ENCODE results near the gene IFNA4.
"Not testable (repeated sequence)": the region's sequence is repeated elsewhere in the genome, so short reads cannot be mapped to it uniquely, and the experiment has no call there.

The IFNA4 gene

GRCh38 chr9:21187487-21187886, at the start of gene IFNA4:
Gene IFNA4, minus strand, starts transcription at chr9:21187587. Its CDS starts 56 bp downstream, at chr9:21187531.
- DNase-seq: not testable (repeated sequence)

GRCh38 chr9:21236360-21236714, 49.0 kb upstream of the IFNA4 start:
- DNase-seq: not testable (repeated sequence)

GRCh38 chr9:21235468-21236359, 48.3 kb upstream of the IFNA4 start:
- not testable (repeated sequence) for DNase-seq

GRCh38 chr9:21234153-21234687, 46.8 kb upstream of the IFNA4 start:
- DNase-seq: no peak

- no peak for DNase-seq
Measured at GRCh38 chr9:21233258-21233657, 45.9 kb upstream of the IFNA4 start.

GRCh38 chr9:21228122-21228521, 40.7 kb upstream of the IFNA4 start, which contains the start of gene IFNA17:
Gene IFNA17, minus strand, starts transcription at chr9:21228222. Its CDS starts 49 bp downstream, at chr9:21228173.
- DNase-seq: no peak

- DNase-seq: not testable (repeated sequence)
Measured at GRCh38 chr9:21217211-21217610, 29.8 kb upstream of the IFNA4 start, which contains the start of gene IFNA16. Gene IFNA16, minus strand, starts transcription at chr9:21217311. Its CDS starts 6 bp downstream, at chr9:21217305.

GRCh38 chr9:21213411-21214326, 26.3 kb upstream of the IFNA4 start:
- not testable (repeated sequence) for DNase-seq

- DNase-seq: not testable (repeated sequence)
Measured at GRCh38 chr9:21212160-21212559, 24.8 kb upstream of the IFNA4 start.

GRCh38 chr9:21210782-21211181, 23.4 kb upstream of the IFNA4 start:
- DNase-seq: not testable (repeated sequence)

GRCh38 chr9:21210311-21210710, 22.9 kb upstream of the IFNA4 start:
- DNase-seq: no peak

GRCh38 chr9:21207043-21207442, 19.7 kb upstream of the IFNA4 start, which contains the start of gene IFNA10:
Gene IFNA10, minus strand, starts transcription at chr9:21207143. Its CDS starts 46 bp downstream, at chr9:21207097.
- not testable (repeated sequence) for DNase-seq

GRCh38 chr9:21205204-21205603, 17.8 kb upstream of the IFNA4 start:
- DNase-seq: no peak

GRCh38 chr9:21202105-21202504, 14.7 kb upstream of the IFNA4 start, which contains the start of gene IFNA7:
Gene IFNA7, minus strand, starts transcription at chr9:21202205. Its CDS starts 40 bp downstream, at chr9:21202165.
- DNase-seq: not testable (repeated sequence)

- not testable (repeated sequence) for DNase-seq
Measured at GRCh38 chr9:21194867-21195776, 7.7 kb upstream of the IFNA4 start.

GRCh38 chr9:21182810-21183736, 4.3 kb downstream of the IFNA4 start:
- DNase-seq: not testable (repeated sequence)

GRCh38 chr9:21174671-21175070, 12.7 kb downstream of the IFNA4 start:
- DNase-seq: no peak

- DNase-seq: no peak
Measured at GRCh38 chr9:21172156-21172555, 15.2 kb downstream of the IFNA4 start.

- DNase-seq: no peak
Measured at GRCh38 chr9:21171351-21171750, 16.0 kb downstream of the IFNA4 start.

- DNase-seq: not testable (repeated sequence)
Measured at GRCh38 chr9:21166560-21166959, 20.8 kb downstream of the IFNA4 start, which contains the start of gene IFNA21. Gene IFNA21, minus strand, starts transcription at chr9:21166660. Its CDS starts 48 bp downstream, at chr9:21166612.
